Right hindlimb (tissue), 1 donor: ENCODE measurements around the gene PPP2CA.
"Not testable (repeated sequence)": the region's sequence is repeated elsewhere in the genome, so short reads cannot be mapped to it uniquely, and the experiment has no call there.

Experiments used
- DNase-seq: peaks from one replicate; pipeline ENCODE4 v3.0.0-alpha.2; 2018

Gene PPP2CA

DNA sequence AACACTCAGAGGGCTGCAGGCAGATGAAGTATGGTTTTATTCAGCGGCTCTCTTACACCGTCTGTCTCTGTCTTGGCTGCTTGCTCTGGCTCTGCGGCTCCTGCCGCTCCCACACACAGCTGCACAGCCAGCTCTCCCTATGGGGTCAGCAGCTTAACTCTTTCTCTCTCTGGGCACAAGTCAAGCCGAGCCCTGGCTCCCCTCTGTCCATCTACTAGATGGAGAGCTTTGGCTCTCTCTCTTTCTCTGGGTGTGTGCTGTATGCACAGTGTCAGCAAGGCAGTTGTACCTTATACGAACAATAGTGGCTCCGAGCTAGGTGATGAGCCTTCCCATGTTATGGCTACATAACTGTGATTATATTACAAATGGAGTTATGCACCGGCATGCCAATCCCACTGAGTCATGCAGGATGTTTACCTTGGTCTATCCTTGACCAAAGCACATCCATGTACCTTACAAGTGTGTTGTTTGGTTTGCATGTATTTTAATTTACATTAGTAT, 19.3 kb upstream of the PPP2CA start:
- DNase-seq = peak; percentile 77

DNA sequence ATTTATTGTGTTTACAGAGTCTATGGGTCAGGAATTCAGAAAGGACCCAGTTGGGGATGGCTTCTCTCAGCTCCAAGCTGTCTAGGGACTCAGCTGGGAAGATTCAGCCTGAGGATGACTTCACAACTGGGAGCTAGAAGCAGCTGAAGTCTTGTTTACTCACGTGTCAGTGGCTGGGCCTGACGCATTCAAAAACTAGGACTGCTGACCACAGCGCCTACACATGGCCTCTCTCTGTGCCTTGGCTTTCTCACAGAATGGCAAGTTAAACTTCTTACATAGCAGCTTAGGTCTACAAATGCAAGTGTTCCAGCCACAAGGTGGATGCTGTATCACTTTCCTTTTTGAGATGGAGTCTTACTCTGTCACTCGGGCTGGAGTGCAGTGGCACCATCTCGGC, 16.3 kb upstream of the PPP2CA start:
- no peak for DNase-seq

DNA sequence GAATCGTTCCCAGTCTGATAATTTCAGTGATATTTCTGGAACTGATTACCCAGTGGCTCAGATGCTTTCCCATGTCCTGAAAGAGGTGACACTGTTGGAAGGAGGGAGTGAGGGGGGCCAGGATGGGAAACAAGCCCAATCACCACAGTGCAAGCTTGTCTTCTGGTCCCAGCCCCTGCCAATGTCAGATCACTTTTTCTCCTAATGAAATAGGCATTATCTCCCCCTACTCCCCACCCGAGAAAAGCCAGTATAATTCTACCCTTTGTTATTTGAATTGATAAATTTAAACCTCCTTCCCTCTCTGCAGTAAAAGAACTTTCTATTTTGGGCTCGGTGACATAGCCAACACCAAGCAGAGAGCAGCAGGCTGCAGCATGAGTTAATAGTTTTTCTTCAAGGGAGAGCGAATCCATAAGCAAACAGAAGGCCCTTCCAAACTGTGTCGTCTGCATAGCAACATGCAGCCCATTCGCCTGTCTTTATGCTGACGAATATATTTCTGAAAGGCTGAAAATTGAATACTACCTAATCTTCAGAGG, 14.6 kb upstream of the PPP2CA start:
- peak; percentile 67 for DNase-seq

DNA sequence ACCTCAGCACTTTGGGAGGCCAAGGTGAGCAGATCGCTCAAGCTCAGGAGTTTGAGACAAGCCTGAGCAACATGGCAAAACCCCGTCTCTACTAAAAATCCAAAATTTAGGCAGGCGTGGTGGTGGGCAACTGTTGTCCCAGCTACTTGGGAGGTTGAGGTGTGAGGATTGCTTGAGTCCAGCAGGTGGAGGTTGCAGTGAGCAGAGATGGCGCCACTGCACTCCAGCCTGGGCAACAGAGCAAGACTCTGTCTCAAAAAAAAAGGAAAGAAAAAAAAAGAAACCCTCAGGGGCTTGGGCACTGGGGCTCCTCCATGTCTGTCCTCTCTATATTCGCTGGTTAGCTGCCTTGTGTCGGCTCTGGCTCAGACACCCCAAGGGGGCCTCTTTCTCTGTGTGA, 10.9 kb upstream of the PPP2CA start:
- no peak for DNase-seq

DNA sequence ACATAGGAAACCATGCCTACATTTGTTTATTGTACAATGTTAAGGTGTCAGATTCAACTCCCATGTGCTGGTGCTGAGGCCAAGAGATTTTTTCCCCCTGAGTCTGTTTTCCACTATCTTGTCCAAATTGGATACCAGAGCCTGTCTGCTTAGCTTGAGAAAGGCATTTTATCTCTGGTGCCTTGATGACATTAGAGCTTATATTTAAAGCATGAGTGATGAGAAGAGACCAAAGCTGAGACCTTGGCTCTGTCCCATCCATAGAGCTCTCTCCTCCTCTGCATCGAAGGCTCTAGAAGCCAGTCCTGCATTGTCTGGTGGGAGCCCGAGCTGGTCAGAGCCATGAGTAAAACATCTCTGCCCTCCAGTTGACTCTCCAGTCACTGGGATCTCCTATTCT, 10.4 kb upstream of the PPP2CA start:
- no peak for DNase-seq

DNA sequence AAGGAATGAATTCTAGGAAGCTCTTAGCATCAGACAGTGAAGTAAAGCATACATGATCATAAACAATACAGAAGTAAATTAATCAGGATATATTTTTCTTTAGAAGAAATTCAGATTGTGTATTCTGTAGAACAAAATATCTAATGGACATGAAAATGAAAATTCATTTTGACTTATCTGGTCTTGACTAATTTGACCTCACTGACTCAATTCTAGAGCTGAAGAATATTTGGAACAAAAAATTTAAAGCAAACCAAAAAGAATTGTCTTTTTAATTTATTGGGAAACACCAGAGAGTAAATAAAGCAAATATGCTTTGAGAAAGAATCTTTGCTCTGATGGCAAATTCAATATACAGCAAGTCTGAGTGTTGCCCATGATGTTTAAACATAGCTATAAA, 2.8 kb upstream of the PPP2CA start:
- no peak for DNase-seq

DNA sequence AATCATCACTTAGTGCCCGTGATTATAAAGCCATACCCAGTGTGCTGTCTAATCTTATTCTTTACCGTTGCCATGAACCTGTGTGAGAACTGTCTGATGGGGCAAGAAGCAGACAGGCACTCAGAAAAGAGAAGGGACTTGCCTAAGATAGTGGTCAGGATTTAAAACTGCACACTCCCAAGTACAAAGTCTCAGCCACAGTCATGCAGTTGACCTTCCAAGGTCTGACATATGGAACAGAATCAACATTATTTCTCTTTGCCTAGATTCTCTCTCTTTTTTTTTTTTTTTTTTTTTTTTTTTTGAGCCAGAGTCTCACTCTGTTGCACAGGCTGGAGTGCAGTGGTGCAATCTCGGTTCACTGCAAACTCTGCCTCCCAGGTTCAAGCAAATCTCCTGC, 1.9 kb upstream of the PPP2CA start:
- no peak for DNase-seq

DNA sequence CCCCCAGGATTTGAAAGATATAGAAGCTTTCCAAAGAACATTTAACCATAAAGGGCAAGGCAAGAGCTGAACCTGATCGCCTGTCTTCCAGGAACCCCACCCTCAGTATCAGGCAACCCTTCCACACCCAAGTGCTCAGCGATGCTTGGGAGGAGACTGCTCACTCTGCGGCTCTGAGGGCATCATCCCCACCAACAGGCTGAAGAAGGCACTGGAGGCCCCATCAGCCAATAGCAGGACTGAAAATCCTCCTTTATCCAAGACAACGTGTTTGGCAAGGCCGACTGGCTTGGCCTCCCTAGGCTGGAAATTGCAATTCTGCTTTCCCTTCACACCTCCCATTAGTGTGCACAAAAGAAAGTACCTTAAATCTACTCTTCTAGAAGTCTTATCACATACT, 1.4 kb upstream of the PPP2CA start:
- DNase-seq = peak; percentile 31

DNA sequence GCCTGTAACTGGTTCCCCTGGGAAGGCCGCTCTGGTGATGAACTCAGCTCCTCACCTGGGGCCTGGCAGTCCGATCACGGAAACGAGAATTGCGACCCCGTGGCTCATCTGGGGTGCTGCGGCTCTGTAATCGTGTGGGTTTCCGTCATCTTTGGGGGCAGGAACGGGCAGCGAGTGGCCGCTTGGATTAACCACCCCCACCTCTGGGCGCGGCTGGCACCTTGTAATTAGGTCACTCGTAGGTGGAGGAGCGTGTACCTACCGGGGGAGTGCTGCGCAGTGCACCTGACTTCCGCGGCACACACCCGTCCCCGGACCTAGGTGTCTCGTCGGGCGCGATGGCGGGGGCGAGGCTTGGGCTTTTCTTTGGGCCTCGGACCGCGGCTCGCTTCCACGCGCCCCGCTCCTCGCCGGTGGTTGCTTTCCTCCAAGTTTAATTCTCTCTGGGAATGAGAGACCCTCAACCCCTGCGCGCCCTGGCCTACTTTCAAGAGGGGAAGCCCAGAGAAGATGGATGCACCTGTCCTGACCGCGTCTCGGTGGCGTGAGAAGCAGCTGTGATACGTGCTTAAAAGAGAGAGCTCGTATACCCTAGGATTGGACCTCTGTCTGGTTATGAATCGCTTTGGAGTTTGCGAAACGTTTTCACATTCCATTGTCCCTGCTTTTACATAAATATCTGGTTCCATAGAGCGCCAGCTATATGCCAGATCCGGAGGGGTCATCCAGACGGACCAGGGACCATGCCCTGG, 744 bp upstream of the PPP2CA start:
- DNase-seq = no peak

DNA sequence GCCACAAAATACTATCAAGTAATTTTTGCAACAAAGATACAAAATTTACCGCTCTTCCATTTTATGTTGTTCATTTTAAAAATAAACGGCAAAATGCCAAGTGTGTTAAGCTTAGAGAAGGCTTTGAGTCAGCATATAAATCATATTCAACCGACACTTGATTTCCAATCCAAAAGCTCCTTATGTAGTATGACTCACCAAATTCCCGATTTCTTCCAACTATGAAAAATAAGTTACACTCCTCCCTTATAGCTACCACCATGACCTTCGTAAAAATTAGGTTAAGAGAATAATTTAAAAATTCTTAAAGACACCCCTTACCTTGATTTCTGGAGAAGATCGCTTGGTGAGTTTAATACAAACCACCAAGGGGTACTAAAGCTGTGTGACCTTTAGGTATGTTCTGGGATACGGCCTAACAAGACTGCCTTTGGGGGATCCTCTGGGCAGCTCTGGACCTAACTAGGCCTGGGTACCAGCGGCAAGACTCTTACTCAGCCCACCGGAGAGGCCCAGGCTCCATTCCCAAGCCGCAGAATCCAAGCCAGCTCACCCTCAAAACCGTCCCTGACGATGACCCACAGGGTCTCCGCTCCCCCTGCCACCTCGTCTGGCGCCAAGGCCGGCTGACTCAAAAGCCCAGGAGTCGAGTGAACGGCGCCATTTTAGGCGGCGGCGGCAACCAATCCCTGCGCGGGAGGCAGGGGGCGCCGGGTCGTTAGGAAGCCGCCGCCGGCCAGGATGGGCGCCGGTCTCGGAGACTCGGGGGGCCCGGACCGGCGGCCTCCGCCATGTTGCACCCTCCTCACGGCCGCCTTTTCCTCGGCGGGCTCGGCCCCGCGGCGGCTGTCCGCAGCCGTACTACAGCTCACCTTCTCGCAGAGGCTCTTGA, 739 bp downstream of the PPP2CA start:
- peak; percentile 80 for DNase-seq

DNA sequence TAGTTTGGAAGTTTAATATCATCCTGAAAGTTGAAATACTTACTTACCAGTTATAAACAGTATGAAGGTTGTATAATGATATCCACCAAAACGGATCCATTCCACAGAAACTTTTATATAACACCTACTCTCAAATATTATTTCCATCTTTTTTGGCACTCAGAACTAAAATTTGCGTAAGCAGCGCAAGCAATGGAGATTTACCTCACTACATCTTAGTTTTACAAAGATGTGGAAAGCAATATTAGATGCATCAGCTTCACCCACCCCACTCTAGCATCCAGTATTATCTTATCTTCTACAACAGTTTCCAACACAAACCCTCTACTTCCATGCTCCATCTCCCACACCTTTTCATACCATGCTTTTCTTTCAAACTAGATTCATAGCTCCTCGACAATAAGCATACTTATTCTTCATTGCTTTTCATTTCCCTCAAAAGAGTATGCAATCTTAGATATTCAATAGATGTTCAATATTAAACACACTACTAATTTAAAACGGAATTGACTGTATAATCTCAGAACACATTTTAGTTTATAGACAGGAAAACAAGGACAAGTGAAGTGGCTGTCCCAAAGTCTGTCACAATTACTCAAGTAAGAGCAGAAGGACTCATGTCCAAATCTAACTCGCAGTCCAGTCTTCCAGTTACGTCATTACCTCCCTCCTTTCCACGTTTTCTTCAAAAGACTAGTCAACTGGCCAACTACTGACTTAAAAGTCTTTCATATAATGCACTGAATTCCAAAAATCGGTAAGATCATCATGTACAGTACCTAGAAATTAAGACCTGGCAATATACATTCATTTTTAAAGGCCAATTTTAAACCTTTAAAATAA, 2.2 kb downstream of the PPP2CA start:
- DNase-seq = no peak

DNA sequence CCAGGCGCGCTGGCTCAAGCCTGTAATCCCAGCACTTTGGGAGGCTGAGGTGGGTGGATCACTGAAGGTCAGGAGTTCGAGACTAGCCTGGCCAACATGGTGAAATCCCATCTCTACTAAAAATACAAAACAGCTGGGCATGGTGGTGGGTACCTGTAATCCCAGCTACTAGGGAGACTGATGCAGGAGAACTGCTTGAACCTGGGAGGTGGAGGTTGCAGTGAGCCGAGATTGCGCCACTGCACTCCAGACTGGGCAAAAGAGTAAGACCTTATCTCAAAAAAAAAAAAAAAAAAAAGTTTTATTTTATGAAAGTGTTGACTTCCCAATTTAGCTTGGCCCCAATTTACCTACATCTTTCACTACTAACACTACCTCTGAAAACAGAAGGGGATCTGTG, 4.2 kb downstream of the PPP2CA start:
- DNase-seq = not testable (repeated sequence)

DNA sequence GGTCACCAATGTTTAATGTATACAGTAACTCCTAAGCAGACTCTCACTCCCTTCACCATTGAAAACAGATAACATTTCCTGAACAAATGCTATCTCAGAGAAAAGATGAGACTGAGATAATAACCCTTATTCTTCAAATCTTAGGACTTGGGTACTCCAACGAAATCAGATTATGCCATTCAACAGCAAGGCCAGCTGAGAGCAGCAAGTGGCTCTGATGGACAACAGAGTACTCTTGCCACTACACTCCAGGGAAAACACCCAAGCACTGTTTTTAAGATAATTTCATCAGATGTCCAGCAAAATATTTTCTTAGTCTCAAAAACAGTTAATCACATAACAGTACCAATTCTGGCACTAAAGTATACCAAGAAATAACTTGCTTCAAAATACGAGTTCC, 10.1 kb downstream of the PPP2CA start:
- DNase-seq = no peak

DNA sequence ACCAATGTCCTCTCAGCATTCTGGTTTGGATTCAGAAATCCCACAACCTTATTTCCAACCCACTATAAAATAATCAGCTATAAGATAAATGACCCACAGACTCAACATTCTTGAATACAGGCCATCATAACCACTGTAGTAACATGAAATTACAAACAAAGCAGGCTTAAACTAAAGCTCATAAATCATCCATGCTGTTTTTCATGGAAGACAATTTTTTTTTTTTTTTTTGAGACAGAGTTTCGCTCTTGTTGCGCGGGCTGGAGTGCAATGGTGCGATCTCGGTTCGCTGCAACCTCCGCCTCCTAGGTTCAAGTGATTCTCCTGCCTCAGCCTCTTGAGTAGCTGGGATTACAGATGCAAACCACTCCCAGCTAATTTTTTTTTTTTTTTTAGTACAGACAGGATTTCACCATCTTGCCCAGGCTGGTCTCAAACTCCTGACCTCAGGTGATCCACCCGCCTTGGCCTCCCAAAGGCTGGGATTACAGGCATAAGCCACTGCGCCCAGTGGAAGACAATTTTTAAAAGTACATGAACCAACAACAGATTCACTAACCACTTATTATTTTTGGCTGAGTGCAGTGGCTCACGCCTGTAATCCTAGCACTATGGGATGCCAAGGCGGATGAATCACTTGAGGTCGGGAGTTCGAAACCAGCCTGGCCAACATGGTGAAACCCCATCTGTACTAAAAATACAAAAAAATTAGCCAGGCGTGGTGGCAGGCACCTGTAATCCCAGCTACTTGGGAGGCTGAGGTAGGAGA, 14.4 kb downstream of the PPP2CA start:
- DNase-seq = not testable (repeated sequence)

DNA sequence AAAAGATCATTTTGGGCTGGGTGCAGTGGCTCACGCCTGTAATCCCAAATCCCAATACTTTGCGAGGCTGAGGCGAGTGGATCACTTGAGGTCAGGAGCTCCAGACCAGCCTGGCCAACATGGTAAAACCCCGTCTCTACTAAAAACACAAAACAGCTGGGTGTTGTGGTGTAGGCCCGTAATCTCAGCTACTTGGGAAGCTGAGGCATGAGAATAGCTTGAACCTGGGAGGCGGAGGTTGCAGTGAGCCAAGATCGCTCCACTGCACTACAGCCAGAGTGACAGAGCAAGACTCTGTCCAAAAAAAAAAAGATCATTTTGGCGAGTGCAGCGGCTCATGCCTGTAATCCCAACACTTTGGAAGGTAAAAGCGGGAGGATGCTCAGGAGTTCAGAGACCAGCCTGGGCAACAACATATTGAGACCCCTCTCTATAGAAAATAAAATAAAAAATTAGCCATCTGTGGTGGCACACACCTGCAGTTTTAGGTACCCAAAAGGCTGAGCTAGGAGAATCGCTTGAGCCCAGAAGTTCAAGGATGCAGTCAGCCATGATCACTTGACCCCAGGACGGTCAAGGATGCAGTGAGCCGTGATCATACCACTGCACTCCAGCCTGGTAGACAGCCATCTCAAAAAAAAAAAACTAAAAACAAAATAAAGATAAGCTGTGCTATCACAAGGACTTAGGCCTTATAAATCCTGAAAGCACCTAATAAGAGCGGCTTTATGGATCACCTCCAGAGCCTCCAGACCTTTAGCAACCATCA, 16.2 kb downstream of the PPP2CA start:
- DNase-seq = no peak

DNA sequence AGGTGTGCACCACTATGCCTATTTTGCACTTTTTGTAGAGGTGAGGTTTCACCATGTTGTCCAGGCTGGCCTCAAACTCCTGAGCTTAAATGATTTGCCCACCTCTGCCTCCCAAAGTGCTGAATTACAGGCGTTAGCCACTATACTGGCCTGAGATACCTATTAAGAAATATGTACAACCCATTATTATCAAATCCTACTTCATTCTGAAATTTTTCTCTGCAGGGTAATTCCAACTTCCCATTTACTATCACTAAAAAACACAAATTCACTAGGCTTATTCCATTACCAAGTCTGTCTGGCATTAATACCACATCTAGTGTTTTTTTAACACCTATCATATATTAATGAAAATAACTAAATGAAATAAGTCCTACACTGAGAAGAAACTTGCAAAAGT, 18.2 kb downstream of the PPP2CA start:
- no peak for DNase-seq

DNA sequence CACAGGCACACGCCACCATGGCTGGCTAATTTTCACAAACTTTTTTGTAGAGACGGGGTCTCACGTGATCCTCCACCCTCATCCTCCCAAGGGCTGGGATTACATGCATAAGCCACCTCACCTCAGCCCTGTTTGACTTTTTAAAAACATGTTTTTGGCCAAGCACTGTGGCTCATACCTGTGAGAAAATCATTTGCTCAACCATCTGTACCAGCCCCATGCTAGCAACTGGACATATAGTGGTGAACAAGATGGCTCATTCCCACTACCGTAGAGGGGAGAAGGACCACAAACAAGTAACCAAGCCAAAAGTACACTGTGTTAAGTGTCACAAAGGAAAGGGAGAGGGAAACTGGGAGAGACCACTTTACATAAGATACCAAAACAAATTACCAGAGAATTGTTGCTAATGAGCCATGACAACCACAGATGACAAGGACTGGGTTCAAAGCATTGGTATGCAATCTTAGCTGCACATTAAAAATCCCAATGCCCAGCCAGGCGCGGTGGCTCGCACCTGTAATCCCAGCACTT, 19.2 kb downstream of the PPP2CA start:
- no peak for DNase-seq

DNA sequence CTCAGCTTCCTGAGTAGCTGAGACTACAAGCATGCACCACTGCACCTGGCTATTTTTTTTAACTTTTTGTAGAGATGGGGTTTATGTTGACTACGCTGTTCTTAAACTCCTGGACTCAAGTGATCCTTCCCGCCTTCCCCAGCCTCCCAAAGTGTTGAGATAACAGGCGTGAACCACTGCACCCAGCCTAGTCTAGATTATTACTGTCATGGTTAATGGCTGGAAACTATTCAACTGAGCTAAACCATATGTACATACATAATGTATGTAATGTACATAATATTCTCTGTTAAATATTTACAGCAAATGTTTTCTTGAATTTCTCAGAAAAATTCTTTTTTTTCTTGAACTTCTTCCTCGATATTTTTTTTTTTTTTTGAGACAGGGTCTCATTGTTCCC, 21.3 kb downstream of the PPP2CA start:
- no peak for DNase-seq

DNA sequence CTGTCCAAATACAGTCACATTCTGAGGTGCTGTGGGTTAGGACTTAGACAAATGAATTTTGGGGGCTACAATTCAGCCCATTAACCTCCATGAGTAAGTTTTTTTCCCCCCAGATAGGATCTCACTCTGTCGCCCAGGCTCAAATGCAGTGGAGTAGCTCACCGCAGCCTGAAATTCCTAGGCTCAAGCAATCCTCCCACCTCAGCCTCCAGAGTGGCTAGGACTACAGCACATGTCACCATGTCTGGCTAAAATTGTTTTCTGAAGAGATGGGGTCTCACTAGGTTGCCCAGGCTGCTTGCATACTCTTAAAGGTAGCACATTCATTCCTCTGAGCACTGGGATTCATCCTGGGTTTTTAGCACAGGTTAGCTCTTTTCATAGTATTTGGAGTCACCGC, 22.2 kb downstream of the PPP2CA start:
- no peak for DNase-seq

DNA sequence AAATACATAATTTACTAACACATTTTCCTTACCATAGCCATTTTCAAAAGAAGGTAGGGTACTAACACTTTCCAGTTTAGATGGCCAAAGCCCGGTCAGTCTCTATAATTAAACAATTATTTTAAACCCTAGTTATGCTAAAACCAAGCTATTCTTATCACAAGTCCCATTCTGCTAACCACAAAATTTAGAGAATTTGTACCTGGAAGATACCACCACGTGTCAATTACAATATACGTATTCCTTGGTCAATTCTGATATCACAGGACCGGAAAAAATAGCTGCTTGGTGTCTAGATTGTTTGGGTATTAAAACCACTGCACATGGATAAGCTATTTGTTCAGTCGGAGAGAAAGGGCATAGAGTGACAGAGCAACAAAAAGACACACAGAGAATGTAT, 30.2 kb downstream of the PPP2CA start:
- no peak for DNase-seq

DNA sequence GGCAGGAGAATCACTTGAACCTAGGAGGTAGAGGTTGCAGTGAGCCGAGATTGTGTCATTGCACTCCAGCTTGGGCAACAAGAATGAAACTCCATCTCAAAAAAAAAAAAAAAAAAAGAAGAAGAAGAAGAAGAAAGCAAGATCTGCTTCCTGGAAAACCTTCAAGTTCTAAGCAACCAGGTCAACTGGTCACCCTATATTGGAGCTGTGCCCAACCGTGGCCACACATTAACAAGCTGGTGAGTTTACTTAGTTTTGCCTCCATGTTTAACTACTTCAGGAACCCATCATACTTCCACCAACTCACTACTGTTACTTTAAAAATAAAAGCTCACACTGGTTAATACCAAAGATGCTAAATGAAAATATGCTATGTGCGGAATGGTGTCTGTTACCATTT, 36.8 kb downstream of the PPP2CA start:
- no peak for DNase-seq
